ENCODE results near the gene MAP3K6. TPM values are rescaled to one million over a fixed set of nuclear protein-coding genes. Genes with fewer than 3 reads are reported as not detected.

MAP3K6 gene
- total RNA-seq, 4 donors from 2014 or later = 82.2 to 122 (median 101) TPM

GRCh38 chr1:27361553-27361952, 5.2 kb downstream of the MAP3K6 start:
- DNase-seq (ENCODE audit: low spot score in 2 of 2) = no peak
- WGBS, 2 donors = 85 to 88% methylated on average over 7 to 8 of the region's 8 CpGs
- no peaks in the 10 kb centered on the region for H3K9me3 ChIP-seq
- no peaks in the 10 kb centered on the region for H3K27me3 ChIP-seq
- peaks cover 0 to 80% (median 9%) of the 10 kb centered on the region in 3 donors for H3K36me3 ChIP-seq
- H3K4me3 ChIP-seq = no peak overlapping the region
- H3K27ac ChIP-seq = no peak overlapping the region
- no peak for TF ChIP-seq CTCF (IDR thresholded peaks at IDR 0.05)
- TF ChIP-seq POLR2A (IDR thresholded peaks at IDR 0.05) = no peak
- no peak for TF ChIP-seq EP300 (IDR thresholded peaks at IDR 0.05)
- peaks cover 0 to 52% (median 23%) of the 10 kb centered on the region in 4 donors for H3K4me1 ChIP-seq

- H3K27ac ChIP-seq = no peak overlapping the region
- DNase-seq (ENCODE audit: low spot score in 2 of 2) = no peak
- no peak overlapping the region for H3K4me3 ChIP-seq
- WGBS, 2 donors = 78 to 81% methylated on average over 21 of the region's 21 CpGs
- H3K36me3 ChIP-seq = peaks cover 2 to 86% (median 12%) of the 10 kb centered on the region in 3 donors
- TF ChIP-seq POLR2A (IDR thresholded peaks at IDR 0.05) (no peak), EP300 (IDR thresholded peaks at IDR 0.05) (no peak), CTCF (IDR thresholded peaks at IDR 0.05) (no peak)
- H3K4me1 ChIP-seq = peaks cover 0 to 52% (median 24%) of the 10 kb centered on the region in 4 donors
- H3K27me3 ChIP-seq = no peaks in the 10 kb centered on the region
- H3K9me3 ChIP-seq = no peaks in the 10 kb centered on the region
Observed at GRCh38 chr1:27361044-27361402, 5.7 kb downstream of the MAP3K6 start.

- TF ChIP-seq CTCF (IDR thresholded peaks at IDR 0.05) (no peak), POLR2A (IDR thresholded peaks at IDR 0.05) (no peak), EP300 (IDR thresholded peaks at IDR 0.05) (no peak)
- peak overlapping the region in 2 of 4 donors; percentile 32 to 39 for H3K4me3 ChIP-seq
- 49 to 52% methylated on average over 61 to 64 of the region's 71 CpGs for WGBS, 2 donors
Observed at GRCh38 chr1:27360159-27361043, 6.4 kb downstream of the MAP3K6 start.

GRCh38 chr1:27359822-27360158, 7.0 kb downstream of the MAP3K6 start:
- H3K36me3 ChIP-seq = peaks cover 3 to 98% (median 12%) of the 10 kb centered on the region in 3 donors
- DNase-seq (ENCODE audit: low spot score in 2 of 2) = no peak
- no peaks in the 10 kb centered on the region for H3K9me3 ChIP-seq
- H3K4me1 ChIP-seq = peaks cover 0 to 47% (median 19%) of the 10 kb centered on the region in 4 donors
- TF ChIP-seq POLR2A (IDR thresholded peaks at IDR 0.05) = no peak
- no peak for TF ChIP-seq EP300 (IDR thresholded peaks at IDR 0.05)
- TF ChIP-seq CTCF (IDR thresholded peaks at IDR 0.05) = no peak
- no peak overlapping the region for H3K27ac ChIP-seq
- H3K4me3 ChIP-seq = no peak overlapping the region
- no peaks in the 10 kb centered on the region for H3K27me3 ChIP-seq
- WGBS, 2 donors = 61 to 72% methylated on average over 8 to 9 of the region's 9 CpGs

More at GRCh38 chr1:27360159-27361043, 6.4 kb downstream of the MAP3K6 start:
- no peak for DNase-seq (ENCODE audit: low spot score in 2 of 2)
- Histone ChIP-seq H3K27me3 (no peaks in the 10 kb centered on the region), H3K9me3 (no peaks in the 10 kb centered on the region), H3K4me1 (peaks cover 0 to 52% (median 24%) of the 10 kb centered on the region in 4 donors), H3K36me3 (peaks cover 3 to 92% (median 12%) of the 10 kb centered on the region in 3 donors), H3K27ac (peak overlapping the region in 1 of 4 donors; percentile 16)

GRCh38 chr1:27358928-27359313, 7.8 kb downstream of the MAP3K6 start:
- Histone ChIP-seq H3K27ac (no peak overlapping the region), H3K36me3 (peaks cover 3 to 98% (median 12%) of the 10 kb centered on the region in 3 donors), H3K9me3 (no peaks in the 10 kb centered on the region), H3K27me3 (no peaks in the 10 kb centered on the region), H3K4me1 (peaks cover 0 to 38% (median 11%) of the 10 kb centered on the region in 4 donors), H3K4me3 (no peak overlapping the region)
- TF ChIP-seq POLR2A (IDR thresholded peaks at IDR 0.05) (no peak), CTCF (IDR thresholded peaks at IDR 0.05) (no peak), EP300 (IDR thresholded peaks at IDR 0.05) (no peak)
- DNase-seq (ENCODE audit: low spot score in 2 of 2) = no peak
- WGBS, 2 donors = 94 to 95% methylated on average over 5 of the region's 5 CpGs
